Uterus (tissue), 2 donors: ENCODE results near the gene DZANK1.

Source experiments
- POLR2A ChIP-seq, 2 donors: fragments of 450-650 bp; IDR thresholded peaks; one replicate each; pipeline ENCODE4 v1.6.1; 2016; ENCODE audit warnings: antibody characterized with exemption in 2 of 2, mild to moderate bottlenecking in 1 of 2, moderate library complexity in 1 of 2
- TF ChIP-seq, protein P1 (sequence below), 4 experiments: fragments of 200-600 bp in 2 of 4; fragments of 450-650 bp in 2 of 4; sonication (generic) in 2 of 4; IDR thresholded peaks; one replicate each; pipeline ENCODE4 v1.5.1; 2016 to 2019; ENCODE audit warnings: antibody characterized with exemption in 4 of 4, mild to moderate bottlenecking in 2 of 4, moderate library complexity in 1 of 4

DNA sequence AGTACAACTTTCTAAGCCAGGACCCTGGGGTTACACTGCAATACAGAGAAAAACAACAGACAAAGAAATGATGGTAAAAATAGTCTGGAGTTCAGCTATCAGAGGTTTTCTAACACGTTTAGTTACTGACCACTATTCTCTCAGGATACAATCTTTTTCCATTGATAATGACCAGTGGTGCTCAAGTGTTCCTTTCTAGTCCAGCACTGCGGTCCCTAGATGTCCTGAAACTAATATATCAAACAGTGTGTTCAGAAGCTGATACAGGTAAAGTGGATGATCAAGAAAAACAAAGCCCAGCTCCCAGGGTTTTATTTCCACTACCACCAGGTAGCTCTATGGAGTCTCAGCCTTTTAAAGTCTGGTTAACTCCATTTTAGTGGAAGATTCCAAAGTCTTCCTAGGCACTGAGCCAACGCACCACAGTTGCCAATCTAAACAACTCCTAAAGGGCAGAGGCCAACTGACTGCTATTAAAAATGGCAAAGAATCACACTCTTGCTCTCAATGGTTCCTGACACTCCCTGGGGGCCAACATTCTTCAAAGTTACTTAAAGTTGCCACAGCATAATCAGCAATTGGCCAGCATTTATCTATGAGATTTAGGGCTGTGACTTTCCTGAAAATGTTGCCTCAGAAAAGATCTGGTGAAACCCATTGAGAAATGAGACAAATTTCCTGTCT is 38.2 kb downstream of the DZANK1 start:
- TF ChIP-seq, protein P1, sequence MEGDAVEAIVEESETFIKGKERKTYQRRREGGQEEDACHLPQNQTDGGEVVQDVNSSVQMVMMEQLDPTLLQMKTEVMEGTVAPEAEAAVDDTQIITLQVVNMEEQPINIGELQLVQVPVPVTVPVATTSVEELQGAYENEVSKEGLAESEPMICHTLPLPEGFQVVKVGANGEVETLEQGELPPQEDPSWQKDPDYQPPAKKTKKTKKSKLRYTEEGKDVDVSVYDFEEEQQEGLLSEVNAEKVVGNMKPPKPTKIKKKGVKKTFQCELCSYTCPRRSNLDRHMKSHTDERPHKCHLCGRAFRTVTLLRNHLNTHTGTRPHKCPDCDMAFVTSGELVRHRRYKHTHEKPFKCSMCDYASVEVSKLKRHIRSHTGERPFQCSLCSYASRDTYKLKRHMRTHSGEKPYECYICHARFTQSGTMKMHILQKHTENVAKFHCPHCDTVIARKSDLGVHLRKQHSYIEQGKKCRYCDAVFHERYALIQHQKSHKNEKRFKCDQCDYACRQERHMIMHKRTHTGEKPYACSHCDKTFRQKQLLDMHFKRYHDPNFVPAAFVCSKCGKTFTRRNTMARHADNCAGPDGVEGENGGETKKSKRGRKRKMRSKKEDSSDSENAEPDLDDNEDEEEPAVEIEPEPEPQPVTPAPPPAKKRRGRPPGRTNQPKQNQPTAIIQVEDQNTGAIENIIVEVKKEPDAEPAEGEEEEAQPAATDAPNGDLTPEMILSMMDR (IDR thresholded peaks at IDR 0.05): no peak
- no peak for TF ChIP-seq POLR2A (IDR thresholded peaks at IDR 0.05)
